ENCODE measurements around the gene LMO1.
A peak's percentile ranks its signal among the peaks of the same experiment; 100 is the strongest.

LMO1 gene

DNA sequence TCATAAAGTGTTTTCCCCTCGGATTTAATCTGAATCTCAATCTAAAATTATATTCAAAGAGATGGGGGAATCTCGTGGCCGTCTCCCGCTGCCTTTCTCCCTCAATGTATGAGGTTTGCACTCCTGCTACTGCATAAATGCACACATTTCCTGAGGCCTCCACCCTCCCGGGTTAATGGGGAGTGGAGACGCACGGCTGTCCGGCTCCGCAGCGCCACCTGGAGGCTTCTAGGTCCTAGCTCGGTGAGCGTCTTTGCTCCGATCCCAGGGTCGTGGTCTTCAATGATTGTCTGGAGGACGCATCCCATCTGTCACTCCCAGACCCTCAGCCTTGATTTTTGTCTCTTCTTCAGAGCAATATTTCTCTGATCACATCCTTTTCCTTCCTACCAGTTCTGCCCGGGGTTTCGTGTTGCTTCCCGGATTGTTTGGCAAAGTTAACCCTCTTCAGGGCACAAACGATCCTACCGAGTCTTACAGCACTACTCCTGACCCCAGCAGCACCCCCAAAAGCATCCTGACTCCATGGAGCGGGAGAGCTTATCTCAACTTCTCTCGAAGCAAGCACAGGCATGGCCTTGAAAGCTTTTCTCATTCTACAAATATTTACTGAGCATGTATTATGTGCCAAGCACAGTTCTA is at the start of gene LMO1:
Gene LMO1 (minus strand): TSS at position 110 of the 642 bp plus-strand sequence. CDS start 516 bp downstream, outside the sequence.
- peak; percentile 38 for DNase-seq

DNA sequence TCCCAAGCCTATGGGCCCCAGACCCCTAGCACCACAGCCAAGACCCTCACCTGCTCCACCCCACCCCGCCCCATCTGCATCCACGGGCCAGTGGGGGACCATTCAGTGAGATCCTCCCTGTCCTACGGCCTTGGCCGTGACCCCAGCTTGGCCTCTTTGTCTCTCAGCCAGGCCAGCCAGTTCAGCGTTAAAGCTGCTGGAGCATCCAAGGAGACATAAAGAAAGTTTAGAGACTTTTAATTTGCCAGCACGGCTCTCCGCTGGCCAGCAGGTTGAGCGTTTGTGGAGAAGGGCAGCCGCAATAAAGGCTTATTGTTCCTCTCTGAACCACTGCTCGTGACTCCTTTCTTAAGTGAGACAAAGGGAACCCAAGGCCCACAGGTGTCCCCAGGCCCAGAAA is 49.3 kb upstream of the LMO1 start:
- DNase-seq = no peak

DNA sequence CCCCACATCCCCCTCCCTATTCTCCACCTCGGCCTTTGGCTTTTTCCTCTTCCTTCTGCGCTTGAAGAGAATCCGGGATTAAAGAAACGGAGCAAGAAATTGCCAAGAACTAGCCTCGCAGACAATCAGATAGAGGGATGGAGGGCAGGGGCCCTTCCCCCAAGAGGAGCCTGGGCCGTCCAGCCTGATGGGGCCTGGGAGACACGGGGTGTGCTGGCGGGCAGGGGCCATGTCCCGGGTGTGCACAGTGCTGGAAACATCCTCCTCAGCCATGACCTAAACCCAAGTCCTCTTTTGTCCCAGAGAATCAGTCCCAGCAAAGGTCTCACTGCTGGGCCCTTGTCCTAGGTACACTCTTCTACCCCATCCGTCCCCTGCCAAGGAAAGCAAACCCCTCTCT is 47.7 kb upstream of the LMO1 start:
- no peak for DNase-seq

- no peak for DNase-seq
These were observed 47.1 kb upstream of the LMO1 start for GRCh38 chr11:8310743-8311298.

- no peak for DNase-seq
These were observed 46.2 kb upstream of the LMO1 start for GRCh38 chr11:8309862-8310261.

DNA sequence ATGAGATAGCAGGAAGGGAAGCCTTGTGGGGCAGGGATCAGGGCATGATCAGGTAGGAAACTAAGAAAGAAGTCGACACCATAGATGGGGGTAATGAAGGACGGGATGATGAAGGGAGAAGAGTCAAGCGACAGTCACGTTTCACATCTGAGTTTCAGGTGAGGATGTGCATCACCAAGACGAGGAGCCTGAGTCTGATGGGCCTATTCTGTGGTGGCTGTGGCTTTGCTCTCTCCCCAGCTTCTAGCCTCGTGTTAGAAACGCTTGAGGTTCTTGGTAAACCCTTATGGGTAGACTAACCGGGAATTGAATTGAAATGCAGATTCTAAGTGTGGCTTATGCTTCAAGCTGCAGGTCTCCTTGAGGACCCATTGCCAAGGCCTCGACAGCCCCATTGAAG is 45.6 kb upstream of the LMO1 start:
- DNase-seq = no peak

DNA sequence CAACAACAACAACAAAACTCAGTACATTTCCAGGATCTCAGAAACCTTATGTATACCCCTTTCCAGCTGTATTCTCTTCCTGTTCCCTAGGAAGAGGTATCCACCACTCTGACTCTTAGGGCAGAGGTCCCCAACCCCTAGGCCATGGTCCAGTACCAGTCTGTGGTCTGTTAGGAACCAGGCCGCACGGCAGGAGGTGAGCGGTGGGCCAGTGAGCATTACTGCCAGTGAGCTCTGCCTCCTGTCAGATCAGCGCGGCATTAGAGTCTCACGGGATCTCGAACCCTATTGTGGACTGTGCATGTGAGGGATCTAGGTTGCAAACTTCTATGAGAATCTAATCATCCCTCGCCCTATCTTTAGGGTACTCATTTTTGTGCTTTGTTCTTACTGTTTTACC is 43.9 kb upstream of the LMO1 start:
- no peak for DNase-seq

DNA sequence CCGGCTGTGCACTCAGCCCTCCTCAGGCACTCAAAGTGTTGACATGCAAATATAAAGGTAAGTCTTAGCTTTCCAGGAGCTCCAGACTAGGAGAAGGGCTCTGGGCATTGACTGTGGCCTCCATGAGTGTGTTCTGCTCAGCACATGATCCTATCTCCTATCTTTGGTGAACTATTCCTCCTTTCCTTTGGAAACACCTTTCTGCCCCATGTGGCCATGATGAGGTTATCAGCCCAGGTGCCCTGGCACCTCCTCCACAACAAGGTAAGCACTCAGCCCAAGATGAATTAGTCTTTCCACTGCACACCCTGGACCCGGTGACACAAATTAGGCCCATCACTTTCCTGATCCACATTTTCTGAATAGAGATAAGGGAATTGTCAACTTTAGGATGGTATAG is 37.9 kb upstream of the LMO1 start:
- DNase-seq = no peak

DNA sequence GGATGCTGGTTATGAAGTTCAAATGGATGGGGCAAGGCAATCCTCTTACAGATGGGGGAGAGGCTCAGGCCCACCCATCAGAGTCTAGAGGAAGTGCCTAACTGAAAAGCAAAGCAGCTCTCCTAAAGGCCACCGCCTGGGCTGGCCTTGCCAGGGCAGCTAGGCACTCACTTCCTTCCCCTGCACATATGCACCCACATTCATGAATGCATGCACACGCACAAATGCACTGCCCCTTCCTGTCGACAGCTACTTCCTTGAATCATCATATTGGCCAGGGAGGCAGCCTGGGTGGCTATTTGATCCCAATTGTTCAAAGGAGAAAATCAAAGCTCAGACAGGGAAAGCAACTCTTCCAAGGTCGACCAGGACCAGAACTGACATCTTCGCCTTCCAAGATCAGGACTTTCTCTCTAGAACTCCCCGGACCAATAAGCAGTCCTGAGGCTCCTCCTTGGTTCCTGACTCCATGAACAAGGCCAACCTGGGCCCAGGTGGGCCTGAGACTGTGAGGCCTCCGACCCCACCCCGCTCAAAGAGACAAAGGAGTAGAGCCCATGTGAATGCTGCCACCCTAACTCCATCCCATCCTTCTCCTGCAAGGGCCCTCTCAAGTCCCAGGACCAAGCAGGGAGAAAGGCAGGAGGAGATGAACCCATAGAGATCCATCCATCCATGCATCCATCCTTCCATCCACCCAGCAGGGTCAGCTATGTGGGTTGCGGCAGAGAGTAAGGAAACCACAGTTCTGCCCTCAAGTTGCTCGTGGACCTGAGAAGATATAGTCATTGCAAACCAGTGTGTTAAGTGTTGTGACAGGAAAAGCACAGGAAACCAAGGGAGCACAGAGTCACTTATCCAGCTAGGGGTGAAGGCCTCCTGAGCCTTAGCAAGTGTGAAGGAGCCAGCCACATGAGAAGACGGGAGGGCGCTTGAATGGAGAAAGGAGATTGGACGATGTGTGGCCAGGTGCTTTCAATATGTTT is 35.4 kb upstream of the LMO1 start:
- DNase-seq = no peak

- no peak for DNase-seq
These were observed 34.2 kb upstream of the LMO1 start for GRCh38 chr11:8297781-8298440.

- DNase-seq = no peak
These were observed 33.2 kb upstream of the LMO1 start for GRCh38 chr11:8296872-8297271.

GRCh38 chr11:8296038-8296649 is 32.5 kb upstream of the LMO1 start:
- no peak for DNase-seq

- DNase-seq = no peak
These were observed 30.7 kb upstream of the LMO1 start for GRCh38 chr11:8294251-8294935.

- DNase-seq = no peak
These were observed 29.5 kb upstream of the LMO1 start for GRCh38 chr11:8293171-8293570.

- no peak for DNase-seq
These were observed 28.7 kb upstream of the LMO1 start for GRCh38 chr11:8292351-8292750.

GRCh38 chr11:8291421-8292350 is 28.0 kb upstream of the LMO1 start:
- no peak for DNase-seq

DNA sequence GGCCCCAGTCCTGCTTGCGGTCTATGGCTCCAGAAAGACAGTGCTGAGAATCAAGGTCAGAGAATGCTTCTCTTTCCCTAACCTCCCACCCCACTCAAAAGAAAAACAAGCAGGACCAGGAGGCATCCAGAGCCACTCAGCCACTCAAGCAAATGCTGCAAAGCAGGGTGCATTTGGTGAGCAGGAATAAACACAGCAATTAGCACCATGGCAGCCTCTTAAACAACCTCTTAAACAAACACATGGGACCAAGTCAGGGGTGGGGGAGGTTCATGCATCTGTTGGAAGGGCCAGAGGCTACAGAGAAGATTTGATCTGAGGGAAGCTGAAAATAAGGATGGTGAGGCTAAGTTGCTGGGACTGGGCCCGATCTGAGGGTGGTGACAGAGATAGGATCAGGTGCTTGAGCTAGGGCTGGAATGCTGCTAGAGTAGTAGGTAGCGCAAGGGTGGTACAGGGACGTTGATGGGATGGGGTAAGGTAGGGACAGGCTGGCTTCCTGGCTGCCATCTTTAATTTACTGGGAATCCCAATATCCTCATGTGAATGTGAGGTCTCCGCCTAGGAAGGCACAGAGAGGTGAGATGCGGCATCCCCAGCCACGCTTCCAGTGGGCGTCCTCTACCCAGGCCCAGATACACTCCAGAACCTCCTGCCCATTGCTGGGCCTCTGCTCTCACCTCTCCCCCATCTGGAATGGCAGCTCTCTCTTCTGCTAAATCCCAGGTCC is 26.6 kb upstream of the LMO1 start:
- DNase-seq = no peak

- DNase-seq = no peak
These were observed 25.8 kb upstream of the LMO1 start for GRCh38 chr11:8289492-8289918.

GRCh38 chr11:8288824-8289491 is 25.3 kb upstream of the LMO1 start:
- DNase-seq = no peak

All from HCEC 1CT (cell line).